Measurements from ENCODE around the gene SETD1B. TPM values are rescaled to one million over a fixed set of nuclear protein-coding genes. Genes with fewer than 3 reads are reported as not detected.
A peak's percentile ranks its signal among the peaks of the same experiment; 100 is the strongest.

SETD1B gene
- total and polyA plus RNA-seq, 4 donors = 4.4 to 33.4 (median 31.4) TPM

DNA sequence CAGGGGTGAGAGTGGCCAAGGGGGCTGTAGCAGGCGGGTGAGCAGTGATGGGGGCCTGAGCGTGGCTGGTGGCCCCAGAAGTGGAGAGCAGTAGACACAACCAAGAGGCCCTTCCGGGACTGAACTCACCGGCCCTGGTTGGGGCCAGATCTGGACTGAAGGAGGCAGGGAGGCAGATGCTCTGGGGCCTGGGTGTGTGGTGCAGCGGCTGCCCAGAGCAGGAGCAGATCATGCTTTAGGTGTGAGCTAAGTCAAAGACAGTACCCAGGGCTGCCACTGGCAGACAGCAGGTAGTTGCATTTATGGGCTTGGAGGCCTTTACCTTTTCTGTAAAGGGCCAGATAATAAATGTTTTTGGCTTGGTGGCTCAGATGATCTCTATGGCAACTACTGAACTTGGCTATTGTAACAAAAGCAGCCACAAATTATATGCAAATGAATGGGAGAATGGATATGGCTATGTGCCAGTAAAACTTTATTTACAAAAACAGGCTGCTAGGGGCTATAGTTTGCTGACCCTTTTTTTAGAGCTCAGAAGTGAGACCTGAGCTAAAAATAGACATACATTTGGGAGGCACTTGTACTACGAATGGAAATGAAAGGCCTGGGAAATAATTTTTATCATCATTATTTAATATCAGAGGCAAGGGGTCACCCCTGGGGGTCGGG, 25.6 kb downstream of the SETD1B start:
- Histone ChIP-seq H3K27ac (ENCODE audit: low read depth in 1 of 2, low read length in 2 of 2) (no peak overlapping the region), H3K27me3 (ENCODE audit: control insufficient read depth in 1 of 2, insufficient read depth in 2 of 2, low read length in 1 of 2) (no peaks in the 10 kb centered on the region), H3K4me3 (ENCODE audit: low read length in 2 of 2) (no peak overlapping the region), H3K36me3 (ENCODE audit: control insufficient read depth in 1 of 2, insufficient read depth in 2 of 2, low read length in 1 of 2) (peaks cover 0 to 5% of the 10 kb centered on the region in 2 donors), H3K9me3 (ENCODE audit: control insufficient read depth, low read length) (no peaks in the 10 kb centered on the region), H3K4me1 (ENCODE audit: control insufficient read depth in 1 of 2, insufficient read depth in 2 of 2, low read length in 2 of 2) (no peaks in the 10 kb centered on the region)
- intact Hi-C loops (cut with DNase I) = no loop called here
- DNase-seq (no peak), ATAC-seq (ENCODE audit: low FRiP score) (no peak)
- 62 to 73% methylated on average over 7 of the region's 7 CpGs for WGBS, 2 donors

DNA sequence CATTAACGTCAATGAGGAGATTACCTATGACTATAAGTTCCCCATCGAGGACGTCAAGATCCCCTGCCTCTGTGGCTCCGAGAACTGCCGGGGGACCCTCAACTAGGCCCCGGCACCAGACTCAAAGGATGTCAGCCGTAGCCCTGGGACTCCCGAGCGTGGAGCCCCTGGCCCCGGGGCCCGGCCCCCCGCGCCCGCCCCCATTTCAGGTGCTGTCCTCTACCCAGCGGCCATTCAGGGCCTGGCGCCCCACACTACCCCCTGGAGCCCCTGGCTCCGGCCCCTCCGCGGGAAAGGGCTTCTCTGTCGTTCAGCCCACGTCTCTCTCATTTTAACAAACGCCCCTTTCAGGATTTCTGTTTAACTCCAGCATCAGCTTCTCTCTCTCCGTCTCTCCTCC, 26.3 kb downstream of the SETD1B start:
- WGBS, 2 donors = 83 to 88% methylated on average over 23 of the region's 23 CpGs
- H3K9me3 ChIP-seq (ENCODE audit: control insufficient read depth, low read length) = no peaks in the 10 kb centered on the region
- intact Hi-C loops (cut with DNase I) = no loop called here
- no peak for DNase-seq
- H3K4me3 ChIP-seq (ENCODE audit: low read length in 2 of 2) = no peak overlapping the region
- H3K27me3 ChIP-seq (ENCODE audit: control insufficient read depth in 1 of 2, insufficient read depth in 2 of 2, low read length in 1 of 2) = no peaks in the 10 kb centered on the region
- H3K36me3 ChIP-seq (ENCODE audit: control insufficient read depth in 1 of 2, insufficient read depth in 2 of 2, low read length in 1 of 2) = peaks cover 0 to 5% of the 10 kb centered on the region in 2 donors
- H3K4me1 ChIP-seq (ENCODE audit: control insufficient read depth in 1 of 2, insufficient read depth in 2 of 2, low read length in 2 of 2) = no peaks in the 10 kb centered on the region
- H3K27ac ChIP-seq (ENCODE audit: low read depth in 1 of 2, low read length in 2 of 2) = no peak overlapping the region
- no peak for ATAC-seq (ENCODE audit: low FRiP score)

DNA sequence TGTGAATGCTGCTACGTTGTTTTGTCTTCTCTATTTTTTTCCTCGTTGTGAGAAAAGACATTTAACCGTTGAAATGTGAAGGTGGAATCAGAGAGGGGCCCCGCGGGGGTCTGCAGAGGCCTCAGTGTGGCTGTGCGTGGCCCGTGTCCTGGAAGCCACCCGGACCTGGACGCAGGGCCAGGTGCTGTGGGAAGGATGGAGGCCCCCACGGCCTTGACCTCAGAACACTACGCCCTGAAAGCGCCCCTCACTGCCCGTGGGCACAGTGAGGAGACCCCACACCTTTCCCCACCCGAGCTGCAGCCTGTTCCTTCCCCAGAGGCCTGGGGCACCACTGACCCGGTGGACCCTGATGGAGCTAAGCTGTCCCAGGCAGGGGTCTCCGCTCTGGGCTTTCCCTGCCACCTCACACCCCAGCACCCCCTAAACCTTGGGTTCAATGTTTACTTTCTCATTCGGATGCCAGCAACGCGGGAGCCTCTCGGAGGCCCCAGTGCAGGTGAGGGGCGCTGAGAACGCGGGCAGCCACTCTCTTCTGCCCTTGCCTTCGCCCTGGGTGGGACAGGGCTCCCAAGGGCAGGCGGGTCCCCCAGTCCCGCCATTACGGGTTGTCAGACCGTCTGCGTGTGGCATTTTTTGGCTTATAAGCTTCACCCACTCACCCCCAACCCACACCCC, 26.9 kb downstream of the SETD1B start:
- no peaks in the 10 kb centered on the region for H3K27me3 ChIP-seq (ENCODE audit: control insufficient read depth in 1 of 2, insufficient read depth in 2 of 2, low read length in 1 of 2)
- no peaks in the 10 kb centered on the region for H3K4me1 ChIP-seq (ENCODE audit: control insufficient read depth in 1 of 2, insufficient read depth in 2 of 2, low read length in 2 of 2)
- H3K4me3 ChIP-seq (ENCODE audit: low read length in 2 of 2) = no peak overlapping the region
- no peaks in the 10 kb centered on the region for H3K9me3 ChIP-seq (ENCODE audit: control insufficient read depth, low read length)
- H3K36me3 ChIP-seq (ENCODE audit: control insufficient read depth in 1 of 2, insufficient read depth in 2 of 2, low read length in 1 of 2) = peaks cover 0 to 5% of the 10 kb centered on the region in 2 donors
- no peak for ATAC-seq (ENCODE audit: low FRiP score)
- no peak for DNase-seq
- intact Hi-C loops (cut with DNase I) = no loop called here
- WGBS, 2 donors = 82 to 86% methylated on average over 29 of the region's 29 CpGs
- H3K27ac ChIP-seq (ENCODE audit: low read depth in 1 of 2, low read length in 2 of 2) = no peak overlapping the region

DNA sequence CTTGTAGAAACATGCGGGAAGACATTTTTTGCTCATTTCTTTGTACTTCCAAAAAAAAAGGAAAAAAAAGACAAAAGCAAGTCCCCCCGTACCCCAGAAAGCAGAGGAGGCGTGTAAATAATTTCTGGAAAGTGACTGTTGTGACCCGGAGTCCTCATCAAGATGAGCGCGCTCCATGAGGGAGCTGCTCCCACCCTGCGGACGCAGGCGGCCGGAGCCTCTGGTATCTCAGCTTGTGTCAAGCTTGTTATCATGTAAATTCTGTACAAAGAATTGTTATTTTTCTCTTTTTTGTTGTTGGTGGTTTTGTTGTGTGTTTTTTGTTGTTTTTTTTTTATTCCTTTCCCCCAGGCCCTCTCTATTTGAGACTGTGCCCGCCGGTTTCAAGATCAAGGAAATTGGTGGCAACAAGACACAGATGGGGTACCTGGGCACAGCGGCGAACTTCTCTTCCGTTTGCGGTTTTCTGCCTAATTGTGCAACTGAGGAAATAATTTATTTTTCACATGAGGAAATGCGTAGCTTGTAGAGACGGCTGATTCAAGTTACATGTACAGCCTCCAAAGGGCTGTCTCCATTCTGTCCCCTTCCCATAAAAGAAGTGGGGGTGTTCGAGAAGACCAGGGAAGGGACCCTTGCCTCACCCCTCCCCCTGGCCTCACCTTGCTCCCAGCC, 27.9 kb downstream of the SETD1B start:
- 90 to 91% methylated on average over 19 of the region's 19 CpGs for WGBS, 2 donors
- ATAC-seq (ENCODE audit: low FRiP score) (no peak), DNase-seq (no peak)
- peaks cover 0 to 5% of the 10 kb centered on the region in 2 donors for H3K36me3 ChIP-seq (ENCODE audit: control insufficient read depth in 1 of 2, insufficient read depth in 2 of 2, low read length in 1 of 2)
- no peaks in the 10 kb centered on the region for H3K4me1 ChIP-seq (ENCODE audit: control insufficient read depth in 1 of 2, insufficient read depth in 2 of 2, low read length in 2 of 2)
- intact Hi-C loops (cut with DNase I) = no loop called here
- H3K4me3 ChIP-seq (ENCODE audit: low read length in 2 of 2) = no peak overlapping the region
- H3K27me3 ChIP-seq (ENCODE audit: control insufficient read depth in 1 of 2, insufficient read depth in 2 of 2, low read length in 1 of 2) = no peaks in the 10 kb centered on the region
- no peaks in the 10 kb centered on the region for H3K9me3 ChIP-seq (ENCODE audit: control insufficient read depth, low read length)
- H3K27ac ChIP-seq (ENCODE audit: low read depth in 1 of 2, low read length in 2 of 2) = no peak overlapping the region

DNA sequence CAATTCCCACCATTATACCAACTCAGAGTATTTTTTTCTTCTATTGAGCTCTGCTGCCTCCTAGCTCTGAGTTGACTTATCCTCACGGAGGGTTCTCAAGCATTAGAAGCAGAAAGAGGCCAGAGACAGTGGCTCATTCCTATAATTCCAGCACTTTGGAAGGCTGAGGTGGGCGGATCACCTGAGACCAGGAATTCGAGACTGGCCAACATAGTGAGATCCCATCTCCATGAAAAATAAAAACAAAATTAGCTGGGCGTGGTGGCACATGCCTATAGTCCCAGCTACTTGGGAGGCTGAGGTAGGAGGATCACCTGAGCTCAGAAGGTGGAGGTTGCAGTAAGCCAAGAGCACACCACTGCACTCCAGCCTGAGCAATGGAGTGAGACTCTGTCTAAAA, 33.9 kb downstream of the SETD1B start:
- H3K36me3 ChIP-seq (ENCODE audit: control insufficient read depth in 1 of 2, insufficient read depth in 2 of 2, low read length in 1 of 2) = no peaks in the 10 kb centered on the region
- no peaks in the 10 kb centered on the region for H3K9me3 ChIP-seq (ENCODE audit: control insufficient read depth, low read length)
- no peak overlapping the region for H3K27ac ChIP-seq (ENCODE audit: low read depth in 1 of 2, low read length in 2 of 2)
- intact Hi-C loops (cut with DNase I) = loop anchor here (2.0 to 5.0 kb wide), 2 partner anchors 50 to 51 kb away; partner anchors contain the start of gene PSMD9 (in 2 of the 2)
- H3K4me3 ChIP-seq (ENCODE audit: low read length in 2 of 2) = no peak overlapping the region
- ATAC-seq (ENCODE audit: low FRiP score) (no peak), DNase-seq (no peak)
- no peaks in the 10 kb centered on the region for H3K27me3 ChIP-seq (ENCODE audit: control insufficient read depth in 1 of 2, insufficient read depth in 2 of 2, low read length in 1 of 2)
- 67 to 68% methylated on average over 4 of the region's 4 CpGs for WGBS, 2 donors
- no peaks in the 10 kb centered on the region for H3K4me1 ChIP-seq (ENCODE audit: control insufficient read depth in 1 of 2, insufficient read depth in 2 of 2, low read length in 2 of 2)

DNA sequence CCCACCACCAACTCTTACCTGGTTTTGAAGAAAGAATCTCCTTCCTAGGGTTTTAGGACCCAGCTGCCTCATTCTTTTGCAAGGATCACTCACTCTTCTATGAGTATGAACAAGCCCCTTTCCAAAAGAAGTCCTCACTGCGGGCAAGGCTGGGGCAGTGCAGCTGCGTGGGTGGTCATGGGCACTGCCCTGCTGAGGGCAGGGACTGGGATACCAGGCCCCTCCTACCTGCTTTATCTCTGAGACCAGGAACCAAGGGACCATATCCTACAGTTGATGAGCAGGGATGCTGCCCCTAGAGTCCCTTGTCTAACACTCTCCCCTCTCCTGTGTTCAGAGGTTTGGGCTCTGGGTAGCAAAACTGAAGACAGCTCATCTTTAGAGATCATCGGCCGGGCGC, 34.3 kb downstream of the SETD1B start:
- Histone ChIP-seq H3K9me3 (ENCODE audit: control insufficient read depth, low read length) (no peaks in the 10 kb centered on the region), H3K4me3 (ENCODE audit: low read length in 2 of 2) (no peak overlapping the region), H3K27ac (ENCODE audit: low read depth in 1 of 2, low read length in 2 of 2) (no peak overlapping the region), H3K27me3 (ENCODE audit: control insufficient read depth in 1 of 2, insufficient read depth in 2 of 2, low read length in 1 of 2) (no peaks in the 10 kb centered on the region), H3K36me3 (ENCODE audit: control insufficient read depth in 1 of 2, insufficient read depth in 2 of 2, low read length in 1 of 2) (no peaks in the 10 kb centered on the region), H3K4me1 (ENCODE audit: control insufficient read depth in 1 of 2, insufficient read depth in 2 of 2, low read length in 2 of 2) (no peaks in the 10 kb centered on the region)
- ATAC-seq (ENCODE audit: low FRiP score) = no peak
- 76 to 79% methylated on average over 5 of the region's 5 CpGs for WGBS, 2 donors
- intact Hi-C loops (cut with DNase I) = loop anchor here (2.0 to 5.0 kb wide), 2 partner anchors 49 to 51 kb away; partner anchors contain the start of gene PSMD9 (in 2 of the 2)
- DNase-seq = no peak

DNA sequence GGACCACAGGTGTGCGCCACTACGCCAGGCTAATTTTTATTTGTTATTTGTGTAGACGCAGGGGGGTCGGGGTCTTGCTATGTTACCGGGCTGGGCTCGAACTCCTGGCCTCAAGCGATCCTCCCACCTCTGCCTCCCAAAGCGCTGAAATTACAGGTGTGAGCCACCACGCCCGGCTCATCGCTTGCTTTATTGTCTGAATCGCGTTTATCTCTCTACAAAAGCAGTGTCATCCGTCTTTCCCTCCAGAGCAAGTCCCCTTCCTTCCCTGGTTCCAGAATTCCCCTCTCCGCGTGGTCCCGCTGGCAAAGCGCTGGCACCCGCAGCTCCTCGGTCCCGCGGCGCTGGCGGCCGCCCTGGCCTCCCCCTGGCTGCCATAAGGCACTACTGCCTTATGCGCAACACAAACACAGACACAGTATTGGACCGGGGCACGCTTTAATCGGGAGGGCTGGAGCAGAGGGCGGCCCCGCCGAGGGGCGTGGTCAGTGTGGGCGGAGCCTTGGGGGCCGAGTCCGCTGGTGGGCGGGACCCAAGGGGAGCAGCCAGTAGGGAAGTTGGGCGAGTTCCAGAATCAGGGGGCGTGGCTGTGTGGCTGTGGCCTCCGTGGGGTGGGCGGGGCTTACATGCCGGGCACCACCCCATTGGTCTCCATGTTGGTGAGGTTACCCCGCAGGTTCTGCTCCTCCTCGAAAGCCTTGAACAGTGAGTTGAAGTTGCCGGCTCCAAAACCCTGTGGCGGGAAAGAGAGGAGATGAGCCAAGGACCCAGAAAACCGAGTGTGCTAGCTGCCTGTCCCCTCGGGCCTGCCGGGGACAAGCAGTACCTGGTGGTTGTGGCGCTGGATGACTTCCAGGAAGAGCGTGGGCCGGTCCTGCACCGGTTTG, 35.5 kb downstream of the SETD1B start:
- Histone ChIP-seq H3K36me3 (ENCODE audit: control insufficient read depth in 1 of 2, insufficient read depth in 2 of 2, low read length in 1 of 2) (no peaks in the 10 kb centered on the region), H3K9me3 (ENCODE audit: control insufficient read depth, low read length) (no peaks in the 10 kb centered on the region), H3K27me3 (ENCODE audit: control insufficient read depth in 1 of 2, insufficient read depth in 2 of 2, low read length in 1 of 2) (no peaks in the 10 kb centered on the region), H3K4me3 (ENCODE audit: low read length in 2 of 2) (peak overlapping the region; percentile 47 to 60), H3K4me1 (ENCODE audit: control insufficient read depth in 1 of 2, insufficient read depth in 2 of 2, low read length in 2 of 2) (no peaks in the 10 kb centered on the region), H3K27ac (ENCODE audit: low read depth in 1 of 2, low read length in 2 of 2) (no peak overlapping the region)
- ATAC-seq (ENCODE audit: low FRiP score) (peak; percentile 99), DNase-seq (peak; percentile 100)
- intact Hi-C loops (cut with DNase I) = loop anchor here (2.0 to 5.0 kb wide), 2 partner anchors 48 to 49 kb away; partner anchors contain the start of gene PSMD9 (in 2 of the 2)
- WGBS, 2 donors = 12 to 13% methylated on average over 53 of the region's 53 CpGs
